Ammon's horn (tissue), 1 donor: ENCODE data around the gene CDCA4.
"Not testable (repeated sequence)": the region's sequence is repeated elsewhere in the genome, so short reads cannot be mapped to it uniquely, and the experiment has no call there.

Source experiments
- DNase-seq: peaks from one replicate; pipeline ENCODE4 v3.0.0-alpha.2; 2016; ENCODE audit warnings: low spot score

Gene CDCA4

DNA sequence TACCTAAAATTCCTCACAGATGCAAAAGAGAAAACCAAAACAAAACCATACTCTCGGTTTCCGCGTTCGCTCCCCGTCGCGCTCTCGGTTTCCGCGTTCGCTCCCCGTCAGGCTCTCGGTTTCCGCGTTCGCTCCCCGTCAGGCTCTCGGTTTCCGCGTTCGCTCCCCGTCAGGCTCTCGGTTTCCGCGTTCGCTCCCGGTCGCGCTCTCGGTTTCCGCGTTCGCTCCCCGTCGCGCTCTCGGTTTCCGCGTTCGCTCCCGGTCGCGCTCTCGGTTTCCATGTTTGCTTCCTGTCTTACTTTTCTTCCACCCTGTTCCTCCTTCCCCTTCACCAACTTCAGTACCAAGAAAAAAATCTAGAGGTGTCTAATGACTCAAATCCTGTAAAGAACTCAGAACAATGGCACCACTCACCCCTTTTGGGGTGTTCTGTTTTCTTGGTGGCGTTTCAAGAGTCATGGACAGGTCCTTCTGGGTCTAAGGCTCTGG is 12.6 kb upstream of the CDCA4 start:
- DNase-seq: not testable (repeated sequence)

DNA sequence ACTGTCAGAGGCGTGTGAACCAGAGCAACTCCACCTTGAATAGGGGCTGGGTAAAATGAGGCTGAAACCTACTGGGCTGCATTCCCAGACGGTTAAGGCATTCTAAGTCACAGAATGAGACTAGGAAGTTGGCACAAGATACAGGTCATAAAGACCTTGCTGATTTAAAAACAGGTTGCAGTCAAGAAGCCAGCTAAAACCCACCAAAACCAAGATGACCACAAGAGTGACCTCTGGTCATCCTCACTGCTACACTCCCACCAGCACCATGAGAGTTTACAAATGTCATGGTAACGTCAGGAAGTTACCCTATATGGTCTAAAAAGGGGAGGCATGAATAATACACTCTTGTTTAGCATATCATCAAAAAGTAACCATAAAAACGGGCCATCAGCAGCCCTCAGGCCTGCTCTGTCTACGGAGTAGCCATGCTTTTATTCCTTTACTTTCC is 11.6 kb upstream of the CDCA4 start:
- DNase-seq: not testable (repeated sequence)

DNA sequence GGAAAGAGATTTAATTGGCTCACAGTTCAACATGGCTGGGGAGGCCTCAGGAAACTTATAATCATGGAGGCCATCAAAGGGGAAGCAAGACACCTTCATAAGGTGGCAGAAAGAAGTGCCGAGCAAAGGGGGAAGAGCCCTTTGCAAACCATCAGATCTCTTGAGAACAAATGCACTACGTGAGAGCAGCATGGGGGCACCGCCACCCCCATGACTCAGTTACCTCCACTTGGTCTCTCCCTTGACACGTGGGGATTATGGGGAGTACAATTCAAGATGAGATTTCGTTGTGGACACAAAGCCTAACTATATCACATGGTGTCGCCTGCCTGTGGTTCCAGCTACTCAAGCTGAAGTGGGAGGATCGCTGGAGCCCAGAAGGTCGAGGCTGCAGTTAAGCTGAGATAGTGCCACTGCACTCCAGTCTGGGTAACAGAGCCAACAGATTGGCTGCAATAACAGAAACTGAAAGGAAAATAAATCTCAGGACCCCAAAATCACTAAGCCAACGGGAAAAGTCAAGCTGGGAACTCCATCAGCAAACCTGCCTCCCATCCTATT is 10.0 kb upstream of the CDCA4 start:
- DNase-seq: no peak

DNA sequence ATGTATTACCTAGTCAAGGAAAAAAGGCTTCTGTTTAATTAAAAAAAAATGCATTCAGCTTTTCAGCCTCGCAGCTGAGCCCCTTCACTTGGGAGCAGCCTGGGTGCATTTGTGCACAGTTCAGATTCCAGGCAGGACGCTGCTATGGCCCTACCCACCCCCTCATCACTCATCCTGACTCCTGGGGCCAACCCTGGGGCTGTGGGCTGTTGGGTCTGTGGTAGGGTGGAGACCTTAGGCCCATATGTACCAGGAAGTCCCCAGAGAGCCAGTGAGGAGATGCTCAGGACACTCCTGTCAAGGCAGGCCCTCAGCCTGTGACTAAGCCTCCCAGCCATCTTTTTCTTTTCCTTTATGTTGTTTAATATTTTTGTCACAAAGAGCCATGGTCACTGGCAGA is 9.3 kb upstream of the CDCA4 start:
- DNase-seq: no peak

DNA sequence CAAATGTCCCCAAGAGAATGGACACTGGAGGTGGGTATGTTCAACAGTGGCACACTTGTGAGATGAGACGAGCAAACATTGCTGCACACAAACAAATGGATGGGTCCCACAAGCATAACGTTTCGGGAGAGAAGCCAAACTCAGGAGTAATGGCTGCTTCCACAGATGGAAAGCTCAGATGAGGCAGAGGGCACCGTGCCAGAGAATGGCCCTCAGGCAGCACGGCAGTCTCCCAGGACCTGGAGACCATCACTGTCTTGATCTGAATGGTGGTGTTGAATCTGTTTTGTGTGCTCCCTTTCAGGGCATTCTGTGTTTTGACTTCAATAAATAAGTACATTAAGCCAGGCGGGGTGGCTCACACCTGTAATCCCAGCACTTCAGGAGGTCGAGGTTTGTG is 8.5 kb upstream of the CDCA4 start:
- no peak for DNase-seq

DNA sequence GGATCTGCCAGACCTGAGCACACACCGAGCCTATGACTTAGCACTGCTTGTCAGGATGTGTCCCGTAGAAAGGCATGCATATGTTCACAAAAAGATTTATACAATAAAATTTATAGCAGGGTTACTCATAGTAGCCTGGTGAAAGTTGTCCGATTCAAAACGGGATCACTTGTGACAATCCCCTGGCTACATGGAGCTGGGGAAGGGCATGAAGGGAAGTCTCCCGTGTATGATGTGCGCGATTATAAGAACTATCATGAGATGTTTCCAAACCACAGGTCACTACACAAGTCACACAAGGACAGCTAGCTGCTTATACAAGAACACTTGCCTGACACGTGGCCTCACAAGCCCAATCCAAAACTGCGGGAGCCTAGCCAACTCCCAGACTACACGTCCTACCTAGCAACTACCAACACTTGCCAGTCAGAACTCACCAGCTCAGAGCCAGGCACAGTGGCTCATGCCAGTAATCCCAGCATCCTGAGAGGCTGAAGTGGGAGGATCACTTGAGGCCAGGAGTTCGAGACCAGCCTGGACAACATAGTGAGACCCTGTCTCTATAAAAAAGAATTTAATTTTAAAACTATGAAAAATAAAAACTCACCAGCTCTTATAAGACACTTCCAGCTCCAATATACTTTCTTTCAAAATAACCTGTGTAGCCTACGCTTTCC is 7.5 kb upstream of the CDCA4 start:
- DNase-seq: no peak

DNA sequence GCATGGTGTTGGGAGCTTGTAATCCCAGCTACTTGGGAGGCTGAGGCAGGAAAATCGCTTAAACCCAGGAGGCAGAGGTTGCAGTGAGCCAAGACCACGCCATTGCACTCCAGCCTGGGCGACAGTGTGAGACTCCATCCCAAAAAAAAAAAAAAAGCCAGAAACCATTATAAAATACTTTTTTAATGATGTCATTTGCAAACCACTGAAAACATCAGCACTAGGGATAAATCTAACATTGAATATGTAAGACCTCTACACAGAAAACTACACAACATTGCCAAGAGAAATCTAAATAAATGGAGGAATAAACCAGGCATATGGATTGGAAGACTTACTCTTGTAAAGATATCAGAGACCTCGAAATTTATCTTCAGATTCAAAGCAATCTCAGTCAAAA is 6.8 kb upstream of the CDCA4 start:
- not testable (repeated sequence) for DNase-seq

DNA sequence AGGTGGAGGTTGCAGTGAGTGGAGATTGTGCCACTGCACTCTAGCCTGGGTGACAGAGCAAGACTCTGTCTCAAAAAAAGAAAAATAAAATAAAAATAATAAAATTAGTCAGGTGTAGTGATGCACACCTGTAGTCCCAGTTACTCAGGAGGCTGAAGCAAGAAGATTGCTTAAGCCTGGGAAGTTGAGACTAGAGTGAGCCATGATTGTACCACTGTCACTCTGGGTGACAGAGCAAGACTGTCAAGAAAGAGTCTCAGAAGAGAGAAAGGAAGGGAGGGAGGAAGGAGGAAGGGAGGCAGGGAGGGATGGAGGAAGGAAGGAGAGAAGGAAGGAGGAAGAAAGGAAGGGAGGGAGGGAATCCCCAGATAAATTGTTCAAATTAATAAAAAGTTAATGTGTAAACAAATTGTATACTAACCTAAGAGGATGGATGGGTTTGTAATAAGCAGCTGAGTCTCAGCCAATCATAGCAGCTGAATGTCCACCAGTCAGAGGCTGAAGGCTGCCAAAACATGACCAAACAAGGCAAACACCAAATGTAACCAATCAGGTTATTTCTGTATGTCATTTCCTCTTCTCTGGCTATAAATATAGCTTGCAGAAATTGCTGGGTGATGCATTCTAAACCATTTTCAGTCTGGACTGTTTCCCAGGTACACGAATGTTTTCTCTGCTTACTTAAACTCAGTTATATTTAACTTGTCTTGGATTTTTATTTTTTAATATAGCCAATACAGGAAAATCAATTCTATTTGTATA is 6.1 kb upstream of the CDCA4 start:
- DNase-seq: no peak

DNA sequence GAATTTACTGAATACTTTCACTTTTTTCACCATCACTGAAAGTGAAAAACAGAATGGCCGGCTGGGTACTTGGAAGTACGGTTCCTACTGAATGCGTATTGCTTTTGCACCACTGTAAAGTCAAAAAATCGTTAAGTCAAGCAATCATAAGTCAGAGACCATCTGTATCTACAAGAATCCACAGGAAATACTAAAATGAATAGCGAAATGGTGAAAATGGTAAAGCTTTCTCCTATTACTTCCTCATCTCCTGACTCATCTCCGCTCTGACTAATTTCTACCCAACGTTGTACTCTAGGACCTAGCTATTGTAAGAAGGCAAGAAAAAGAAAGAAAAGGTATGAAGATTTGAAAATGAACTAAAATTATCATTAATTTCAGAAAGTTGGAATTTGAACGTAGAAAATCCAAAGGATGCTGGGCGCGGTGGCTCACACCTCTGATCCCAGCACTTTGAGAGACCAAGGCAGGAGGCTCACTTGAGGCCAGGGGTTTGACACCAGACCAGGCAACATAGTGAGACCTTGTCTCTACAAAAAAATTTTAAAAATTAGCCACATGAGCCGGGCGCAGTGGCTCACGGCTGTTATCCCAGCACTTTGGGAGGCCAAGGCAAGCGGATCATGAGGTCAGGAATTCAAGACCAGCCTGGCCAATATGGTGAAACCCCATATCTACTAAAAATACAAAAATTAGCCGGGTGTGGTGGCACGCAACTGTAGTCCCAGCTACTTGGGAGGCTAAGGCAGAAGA is 5.3 kb upstream of the CDCA4 start:
- no peak for DNase-seq

DNA sequence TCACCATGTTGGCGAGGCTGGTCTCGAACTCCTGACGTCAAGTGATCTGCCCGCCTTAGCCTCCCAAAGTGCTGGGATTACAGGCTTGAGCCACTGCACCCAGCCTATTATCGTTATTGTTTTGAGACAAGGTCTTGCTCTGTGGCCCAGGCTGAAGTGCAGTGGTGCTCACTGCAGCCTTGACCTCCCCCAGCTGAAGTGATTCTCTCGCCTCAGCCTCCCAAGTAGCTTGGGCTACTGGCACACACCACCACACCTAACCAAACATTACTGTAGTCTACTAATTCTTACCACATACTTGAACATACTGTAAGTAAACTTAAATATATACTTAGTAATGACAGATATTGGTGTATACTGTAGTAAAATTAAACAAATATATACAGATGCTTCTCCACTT is 4.5 kb upstream of the CDCA4 start:
- DNase-seq: no peak

DNA sequence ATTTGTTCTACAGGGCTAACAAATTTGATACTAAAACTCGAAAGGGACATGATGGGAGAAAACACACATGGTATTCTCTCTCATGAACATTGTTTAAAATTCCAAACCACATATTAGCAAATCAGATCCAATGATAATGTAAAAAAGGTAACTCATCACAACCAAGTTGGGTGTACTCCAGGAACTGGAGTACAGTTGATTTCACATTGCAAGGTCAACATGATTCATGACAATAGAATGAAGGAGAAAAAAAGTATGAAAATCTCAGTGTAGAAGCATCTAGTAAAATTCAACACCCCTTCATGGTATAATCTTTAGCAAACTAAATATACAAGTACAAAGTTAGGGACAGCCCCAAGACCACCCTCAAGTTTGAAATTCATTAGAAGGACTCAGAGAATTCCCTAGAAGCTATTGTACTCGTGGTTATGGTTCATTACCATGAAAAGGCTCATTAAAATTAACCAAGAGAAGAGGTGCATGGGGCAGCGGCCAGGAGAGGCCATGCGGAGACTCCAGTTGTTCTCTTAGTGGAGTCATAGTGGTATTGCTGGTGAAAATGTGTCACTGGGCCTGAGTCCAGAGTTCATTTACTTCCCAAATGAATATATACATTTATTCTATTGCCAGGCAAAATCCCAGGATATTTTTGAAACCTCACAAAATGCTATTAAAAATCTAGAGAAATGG is 3.1 kb upstream of the CDCA4 start:
- no peak for DNase-seq

DNA sequence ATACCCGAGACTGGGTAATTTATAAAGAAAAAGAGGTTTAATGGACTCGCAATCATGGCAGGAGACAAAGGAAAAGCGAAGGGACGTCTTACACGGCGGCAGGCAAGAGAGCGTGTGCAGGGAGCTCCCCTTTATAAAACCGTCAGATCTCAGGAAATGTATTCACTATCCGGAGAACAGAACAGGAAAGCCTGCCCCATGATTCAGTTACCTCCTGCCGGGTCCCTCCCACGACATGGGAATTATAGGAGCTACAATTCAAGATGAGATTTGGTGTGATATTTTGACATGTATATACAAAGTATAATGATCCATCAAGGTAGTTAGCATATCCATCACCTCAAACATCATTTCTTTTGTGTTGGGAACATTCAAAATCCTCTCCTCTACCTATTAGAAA is 2.3 kb upstream of the CDCA4 start:
- DNase-seq: no peak

DNA sequence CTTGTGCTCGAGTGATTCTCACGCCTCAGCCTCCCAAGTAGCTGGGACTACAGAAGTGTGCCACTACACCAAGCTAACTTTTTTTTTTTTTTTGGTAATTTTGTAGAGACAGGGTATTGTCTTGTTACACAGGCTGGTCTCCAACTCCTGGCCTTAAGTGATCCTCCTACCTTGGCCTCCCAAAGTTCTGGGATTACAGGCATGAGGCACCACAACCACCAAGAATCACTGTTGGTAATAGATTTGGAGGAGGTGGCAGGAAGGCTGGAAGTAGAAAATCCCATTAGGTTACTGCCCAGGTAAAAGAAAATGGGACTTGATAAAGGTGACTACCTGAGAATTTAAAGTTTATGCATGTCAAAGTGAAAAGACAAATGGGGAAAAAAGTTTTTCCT is 1.4 kb upstream of the CDCA4 start:
- DNase-seq: no peak

DNA sequence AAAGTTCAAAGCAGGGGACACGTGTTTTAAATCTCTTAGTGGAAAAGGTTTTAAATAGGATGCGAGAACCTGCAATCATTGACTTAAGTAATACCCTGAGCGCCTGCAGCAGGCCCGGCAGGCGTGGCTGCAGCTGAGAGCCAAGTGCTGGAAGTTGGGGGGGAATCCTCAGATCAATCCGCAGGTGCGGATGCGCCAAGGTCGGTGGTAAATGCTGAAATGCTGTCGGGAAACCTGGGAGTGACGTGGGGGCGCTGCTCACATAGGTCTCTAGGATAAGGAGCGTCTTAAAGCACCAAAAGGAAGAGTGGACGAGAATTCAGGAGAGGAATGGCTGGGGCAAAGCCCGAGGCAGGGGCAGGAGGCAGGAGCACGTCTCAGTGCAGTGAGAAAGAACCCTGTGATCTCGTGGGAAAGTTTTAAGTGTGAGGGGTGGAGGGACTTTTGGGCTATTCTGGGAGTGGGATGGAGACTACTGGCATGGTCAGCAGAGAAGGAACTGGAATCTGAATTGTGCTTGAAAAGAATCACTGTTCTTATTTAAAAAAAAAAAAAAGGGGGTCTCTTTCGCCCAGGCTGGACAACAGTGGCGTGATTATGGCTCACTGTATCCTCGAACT is 883 bp upstream of the CDCA4 start:
- no peak for DNase-seq

DNA sequence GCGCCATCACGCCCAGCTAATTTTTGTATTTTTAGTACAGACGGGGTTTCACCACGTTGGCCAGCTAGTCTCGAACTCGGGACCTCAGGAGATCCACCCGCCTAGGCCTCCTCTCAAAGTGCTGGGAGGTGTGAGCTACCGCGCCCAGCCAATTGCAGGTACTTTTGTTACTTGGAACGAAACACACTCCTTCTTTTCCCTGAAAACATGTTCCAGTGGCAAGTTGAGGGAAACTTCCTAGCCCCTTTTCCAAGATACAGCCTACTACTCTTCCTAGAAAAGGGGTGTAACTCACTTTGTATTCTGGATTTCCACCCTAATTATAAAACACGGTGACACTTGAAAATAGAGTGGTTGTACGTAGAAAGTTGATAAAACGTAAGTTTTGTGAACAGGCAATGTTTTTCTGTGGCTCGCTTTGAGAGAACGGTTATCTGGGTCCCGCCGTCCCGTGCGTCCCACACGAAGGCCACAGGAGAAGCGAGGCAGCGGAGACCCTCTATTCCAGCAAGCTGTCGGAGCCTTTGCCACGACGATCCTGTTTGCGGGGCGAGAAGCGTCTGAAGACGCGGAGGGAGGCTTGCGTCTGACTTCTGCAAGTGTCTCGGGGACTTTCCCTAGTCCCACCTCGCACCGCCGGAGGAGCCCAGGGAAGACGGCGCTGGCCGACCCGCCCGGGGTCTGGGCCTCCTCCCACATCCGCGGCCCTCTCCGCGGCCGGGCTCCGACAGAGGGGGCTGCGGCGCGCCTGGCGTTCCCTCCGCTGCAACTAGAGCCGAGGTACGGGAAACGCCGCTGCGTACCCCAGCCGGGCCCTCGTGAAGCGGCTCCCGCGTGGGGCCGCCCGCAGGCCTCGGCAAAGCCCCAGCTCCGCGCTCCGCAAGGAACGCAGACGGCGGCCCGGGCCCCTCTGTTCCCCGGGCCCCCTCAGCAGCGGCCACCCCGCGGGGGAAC is 745 bp downstream of the CDCA4 start:
- no peak for DNase-seq

DNA sequence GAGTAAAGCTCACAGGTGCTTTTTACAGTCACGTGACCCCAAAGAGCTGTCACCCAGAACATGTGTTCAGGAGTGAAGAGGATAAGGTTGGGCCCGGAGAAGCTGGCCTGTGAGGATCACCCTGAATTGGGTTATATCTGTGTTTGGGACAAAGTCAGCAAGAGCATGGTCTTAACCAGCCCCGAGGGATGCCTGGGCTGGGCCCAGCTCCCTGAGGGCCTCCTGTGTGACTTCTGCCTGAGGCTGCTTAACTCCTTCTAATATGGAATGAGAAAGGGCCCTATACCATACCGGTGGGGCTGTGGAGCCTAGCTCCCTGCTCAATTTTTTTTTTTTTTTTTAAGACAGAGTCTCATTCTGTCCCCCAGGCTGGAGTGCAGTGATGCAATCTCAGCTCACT is 2.5 kb downstream of the CDCA4 start:
- no peak for DNase-seq

DNA sequence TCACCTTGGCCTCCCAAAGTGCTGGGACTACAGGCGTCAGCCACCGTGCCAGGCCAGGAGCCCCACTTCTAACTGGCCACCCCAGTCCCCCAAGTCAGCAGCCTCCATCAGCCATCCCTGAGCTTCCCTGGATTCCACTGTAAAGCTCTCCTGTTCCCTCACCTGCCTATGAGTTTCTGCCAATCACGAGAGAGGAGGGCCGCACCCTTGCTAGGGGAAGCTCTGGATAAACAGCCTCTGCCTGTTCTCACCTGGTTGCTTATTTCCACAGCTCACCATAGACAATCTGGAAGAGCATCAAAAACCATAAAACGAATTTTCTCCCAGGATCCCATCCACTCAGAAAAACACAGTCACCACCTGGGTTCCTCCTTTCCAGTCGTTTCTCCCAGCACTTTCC is 5.0 kb downstream of the CDCA4 start:
- DNase-seq: no peak

DNA sequence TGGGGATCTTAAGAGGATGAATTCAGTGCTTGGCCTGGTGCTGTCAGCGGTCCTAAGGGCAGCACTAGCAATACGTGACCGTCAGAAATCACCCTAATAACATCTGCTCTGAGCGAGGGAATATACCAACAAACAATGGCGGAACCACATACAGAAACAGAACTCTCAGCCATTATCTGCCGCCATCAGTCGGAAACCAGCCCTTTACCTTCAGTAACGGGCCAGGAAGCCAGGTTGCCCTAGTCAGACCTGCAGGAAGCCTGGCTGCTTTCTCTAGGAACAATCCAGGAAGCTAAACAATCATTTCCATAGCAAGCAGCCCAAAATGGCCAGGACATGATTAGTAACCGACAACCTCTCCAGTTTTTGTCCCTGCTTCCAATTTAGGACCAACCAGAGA is 5.6 kb downstream of the CDCA4 start:
- no peak for DNase-seq

DNA sequence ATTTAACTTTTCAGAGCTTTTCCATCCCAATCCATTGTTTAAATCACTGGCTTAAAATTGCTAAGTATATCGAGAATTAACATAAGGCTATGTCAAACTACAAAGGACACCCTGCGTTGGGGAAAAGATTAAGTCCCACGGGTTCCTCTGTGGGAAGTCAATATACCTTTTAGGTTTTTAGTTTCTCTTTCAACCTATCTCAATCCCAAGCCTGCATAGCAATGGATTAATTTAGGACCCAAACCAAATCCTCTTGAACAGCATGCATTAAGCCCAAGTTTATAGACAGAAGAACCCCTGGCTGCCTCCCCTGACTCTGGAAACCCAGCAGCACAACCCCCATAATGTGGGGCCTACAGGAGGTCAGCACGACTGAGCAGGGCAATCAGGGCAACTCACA is 6.3 kb downstream of the CDCA4 start:
- DNase-seq: no peak

DNA sequence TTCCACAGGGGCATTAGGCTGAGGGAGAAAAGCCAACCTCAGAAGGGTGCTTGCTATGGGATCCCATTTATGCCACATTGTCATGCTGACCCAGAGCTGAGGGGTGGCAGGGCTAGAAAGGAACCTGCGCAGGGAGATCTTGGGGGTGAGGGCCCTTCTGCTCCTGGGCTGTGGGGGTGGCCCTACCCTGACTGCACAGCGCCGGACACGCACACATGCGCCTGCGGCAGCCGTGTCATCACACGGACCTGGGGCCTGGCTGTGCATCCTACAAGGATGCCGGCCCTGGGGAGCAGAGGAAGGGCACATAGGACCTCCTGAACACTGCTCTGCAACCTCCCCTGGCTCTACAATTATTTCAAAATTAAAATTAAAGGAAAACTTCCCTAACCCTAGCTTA is 6.9 kb downstream of the CDCA4 start:
- no peak for DNase-seq
